SKM-1 treated with dmso at 0.1 percent for 144 hours (cell line): Measurements from ENCODE around the gene CCDC78.

Source experiments
- DNase-seq: peaks from one replicate; lab custom pipeline; 2025; ENCODE audit not compliant: unreplicated experiment; lab: John Stamatoyannopoulos, UW

The CCDC78 gene

GRCh38 chr16:711548-712320, 14.5 kb downstream of the CCDC78 start:
- peak; percentile 45 for DNase-seq

DNA sequence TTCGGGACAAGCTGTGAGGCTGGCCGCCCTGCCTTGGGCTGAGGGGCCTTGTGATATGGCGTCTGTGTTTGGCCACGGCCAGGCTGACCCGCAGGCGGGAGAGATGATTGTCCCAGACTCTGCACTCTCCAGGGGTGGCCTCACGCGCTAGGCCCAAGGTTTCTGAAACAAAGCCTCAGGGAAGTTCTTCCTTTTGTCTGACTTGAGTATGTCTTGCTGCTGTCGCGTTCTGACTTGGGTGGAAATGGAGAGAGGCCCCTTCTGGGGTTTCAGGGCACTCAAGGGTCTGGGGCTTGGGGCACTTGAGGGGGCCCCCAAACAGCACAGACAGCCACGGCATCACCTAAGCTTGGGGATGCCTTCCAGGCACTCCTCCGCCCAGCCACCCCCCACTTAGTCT, 15.2 kb downstream of the CCDC78 start:
- no peak for DNase-seq

DNA sequence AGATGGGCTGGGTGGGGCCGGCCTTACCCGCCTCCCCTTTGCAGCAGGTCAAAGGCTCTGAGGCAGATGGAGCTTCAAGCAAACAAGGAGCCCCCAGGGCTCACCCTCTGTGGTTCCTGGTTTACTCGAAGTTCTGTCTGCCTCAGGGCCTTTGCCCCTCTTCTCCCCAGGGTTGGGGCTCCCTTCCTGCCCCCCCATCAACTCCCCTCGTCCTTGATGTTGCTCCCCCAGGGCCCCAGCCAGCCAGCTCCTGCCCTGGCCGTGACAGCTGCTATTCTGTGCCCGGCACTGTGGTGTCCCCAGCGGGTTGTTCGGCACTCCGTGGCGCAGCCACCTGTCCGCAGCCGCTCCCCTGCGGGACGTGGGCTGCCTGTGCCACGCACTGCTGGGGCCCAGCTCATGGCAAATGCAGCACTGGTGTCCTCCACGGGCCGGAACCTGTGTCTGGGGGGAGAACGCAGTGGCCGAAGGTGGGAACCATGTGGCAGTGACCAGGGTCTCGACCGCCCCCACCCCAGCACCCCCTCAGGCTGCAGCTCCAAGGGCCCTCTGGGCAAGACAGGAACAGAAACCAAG, 15.7 kb downstream of the CCDC78 start:
- DNase-seq: no peak

GRCh38 chr16:709566-710499, 16.4 kb downstream of the CCDC78 start:
- no peak for DNase-seq

- DNase-seq: no peak
Observed at GRCh38 chr16:708959-709358, 17.3 kb downstream of the CCDC78 start.

DNA sequence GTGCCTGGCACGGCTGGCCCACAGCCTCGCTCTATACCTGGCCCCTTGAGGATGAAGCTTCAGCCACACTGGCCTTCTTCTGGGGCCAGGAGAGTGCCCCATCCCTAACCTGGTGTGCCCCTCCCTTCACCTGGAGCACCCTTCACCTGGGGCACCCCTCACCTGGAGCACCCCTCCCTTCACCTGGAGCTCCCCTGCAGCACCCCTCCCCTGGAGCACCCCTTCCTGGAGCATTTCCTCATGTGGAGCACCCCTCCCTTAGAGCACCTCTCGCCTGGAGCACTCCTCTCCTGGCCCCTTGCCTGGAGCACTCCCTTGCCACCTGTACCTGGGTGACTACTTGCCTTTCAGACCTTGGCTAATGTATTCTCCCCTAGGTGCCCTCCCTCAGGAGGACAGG, 18.2 kb downstream of the CCDC78 start:
- no peak for DNase-seq

- no peak for DNase-seq
Observed at GRCh38 chr16:707062-707538, 19.1 kb downstream of the CCDC78 start.

DNA sequence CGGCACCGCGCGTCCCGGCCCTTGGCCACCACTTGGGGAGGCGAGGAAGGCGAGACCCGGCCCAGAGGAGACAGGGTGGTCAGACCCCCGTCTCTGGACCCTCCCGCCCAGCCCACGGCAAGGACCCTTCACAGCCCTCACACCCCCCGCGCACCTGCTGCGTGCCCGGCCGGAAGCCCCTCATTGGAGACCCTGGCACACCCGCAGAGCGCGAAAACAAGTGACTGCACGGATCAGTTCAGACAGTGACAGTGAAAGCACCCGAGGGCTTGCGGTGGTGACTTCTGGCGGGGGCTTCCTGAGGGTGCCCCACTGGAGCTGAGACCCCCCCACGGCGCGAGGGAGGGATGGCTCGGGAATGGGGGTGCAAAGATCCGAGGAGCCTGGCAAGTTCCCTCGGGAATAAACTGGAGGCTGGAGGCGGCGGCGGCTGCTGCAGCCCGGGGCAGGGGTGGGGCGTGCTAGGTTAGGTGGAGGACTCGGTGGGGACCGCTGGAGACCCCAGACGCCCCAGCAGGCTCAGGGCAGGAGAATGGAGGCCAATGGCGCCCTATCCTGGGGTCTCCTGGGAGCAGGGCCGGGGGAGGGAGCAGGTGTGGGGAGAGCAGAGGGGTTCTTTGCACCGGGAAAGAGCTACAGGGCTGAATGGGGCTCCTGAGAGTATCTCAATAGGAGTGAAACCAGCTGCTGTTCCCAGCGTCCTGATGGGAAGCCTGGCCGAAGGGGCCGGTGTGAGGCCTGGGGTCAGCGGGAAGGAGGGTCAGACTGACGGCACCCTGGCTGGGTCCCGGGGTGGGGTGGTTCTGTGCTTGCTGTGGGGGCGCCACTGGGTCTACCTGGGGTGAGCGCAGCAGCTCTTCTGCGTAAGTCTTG, 19.8 kb downstream of the CCDC78 start:
- no peak for DNase-seq

DNA sequence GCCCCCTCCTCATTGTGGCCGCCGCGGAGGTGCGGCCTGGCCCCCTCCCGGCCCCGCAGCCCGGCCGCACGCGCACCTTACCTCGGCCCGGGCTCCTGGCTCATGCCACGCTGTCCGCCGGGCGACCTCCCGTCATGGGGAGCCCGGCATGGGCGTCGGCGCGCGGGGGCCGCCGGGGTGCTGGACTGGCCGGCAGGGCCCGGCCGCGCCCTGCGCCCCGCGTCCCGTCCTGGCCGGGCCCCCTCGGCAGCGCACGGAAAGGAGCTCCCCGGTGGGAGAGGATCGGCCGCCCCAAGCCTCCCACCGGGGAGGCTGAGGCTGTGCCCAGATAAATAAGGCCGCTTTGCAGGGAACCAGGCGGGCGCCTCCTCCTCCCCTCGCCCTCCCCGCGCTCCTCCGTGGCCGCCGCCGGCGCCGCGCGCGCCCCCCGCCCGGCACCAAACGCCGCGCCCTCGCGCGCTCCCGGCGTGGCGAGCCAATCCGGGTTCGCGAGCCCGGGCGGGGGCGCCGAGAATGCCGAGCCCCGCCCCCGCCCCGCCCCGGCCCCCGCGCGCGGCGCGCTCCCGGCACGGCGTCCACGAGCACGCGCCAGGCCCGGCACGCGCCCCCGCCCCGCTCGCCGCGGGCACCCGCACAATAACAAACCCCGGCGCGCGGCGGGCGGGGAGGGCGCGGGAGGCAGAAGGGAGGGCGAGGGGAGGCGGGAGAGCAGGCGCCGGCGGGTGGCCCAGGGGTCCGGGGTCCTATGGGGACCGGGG, 20.6 kb downstream of the CCDC78 start, which contains the start of gene FBXL16:
TSS of gene FBXL16 (minus strand) at position 371 of the 758 bp plus-strand sequence. CDS start 8,396 bp downstream, outside the sequence.
- DNase-seq: no peak

GRCh38 chr16:704552-705380, 21.5 kb downstream of the CCDC78 start:
- DNase-seq: no peak

- DNase-seq: no peak
Observed at GRCh38 chr16:704047-704446, 22.2 kb downstream of the CCDC78 start.

DNA sequence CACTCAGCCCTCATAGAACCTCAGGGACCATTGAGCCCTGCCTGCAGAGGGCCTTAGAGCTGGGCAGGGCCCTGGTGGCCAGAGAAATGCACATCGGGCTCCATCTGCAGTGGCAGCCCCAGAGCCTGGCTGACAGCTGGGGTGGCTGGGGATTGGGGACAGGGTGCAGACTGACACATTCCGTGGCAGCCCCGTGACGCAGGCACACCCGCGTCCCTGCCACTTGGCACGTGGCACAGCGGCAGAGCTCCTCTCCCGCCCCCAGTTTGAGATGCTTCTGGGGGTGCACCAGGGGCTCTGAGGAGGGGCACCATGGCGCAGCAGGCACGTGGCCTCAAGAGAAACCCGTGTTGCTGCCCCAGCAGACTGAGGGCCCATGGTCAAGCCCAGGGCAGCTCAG, 22.8 kb downstream of the CCDC78 start:
- DNase-seq: no peak

DNA sequence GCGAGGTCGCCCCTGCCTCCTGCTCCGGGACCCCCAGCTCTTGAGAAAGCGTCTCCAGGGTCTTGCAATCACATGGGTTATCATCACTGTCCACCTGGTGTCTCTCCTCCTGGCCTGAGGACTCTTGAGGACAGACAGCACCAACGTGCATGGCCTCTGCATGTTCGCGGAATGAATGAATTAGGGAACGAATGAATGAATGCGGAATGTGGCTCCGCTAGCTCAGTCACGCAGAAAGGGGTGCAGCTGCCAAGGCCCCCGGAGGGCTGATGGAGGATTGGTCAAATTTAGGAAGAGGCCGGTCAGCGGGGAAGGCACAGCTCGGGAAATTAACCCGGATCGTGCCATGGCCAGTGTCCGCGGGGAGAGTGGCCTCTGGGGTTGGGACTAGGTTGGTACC, 23.9 kb downstream of the CCDC78 start:
- no peak for DNase-seq

GRCh38 chr16:700684-701584, 25.3 kb downstream of the CCDC78 start:
- DNase-seq: no peak

DNA sequence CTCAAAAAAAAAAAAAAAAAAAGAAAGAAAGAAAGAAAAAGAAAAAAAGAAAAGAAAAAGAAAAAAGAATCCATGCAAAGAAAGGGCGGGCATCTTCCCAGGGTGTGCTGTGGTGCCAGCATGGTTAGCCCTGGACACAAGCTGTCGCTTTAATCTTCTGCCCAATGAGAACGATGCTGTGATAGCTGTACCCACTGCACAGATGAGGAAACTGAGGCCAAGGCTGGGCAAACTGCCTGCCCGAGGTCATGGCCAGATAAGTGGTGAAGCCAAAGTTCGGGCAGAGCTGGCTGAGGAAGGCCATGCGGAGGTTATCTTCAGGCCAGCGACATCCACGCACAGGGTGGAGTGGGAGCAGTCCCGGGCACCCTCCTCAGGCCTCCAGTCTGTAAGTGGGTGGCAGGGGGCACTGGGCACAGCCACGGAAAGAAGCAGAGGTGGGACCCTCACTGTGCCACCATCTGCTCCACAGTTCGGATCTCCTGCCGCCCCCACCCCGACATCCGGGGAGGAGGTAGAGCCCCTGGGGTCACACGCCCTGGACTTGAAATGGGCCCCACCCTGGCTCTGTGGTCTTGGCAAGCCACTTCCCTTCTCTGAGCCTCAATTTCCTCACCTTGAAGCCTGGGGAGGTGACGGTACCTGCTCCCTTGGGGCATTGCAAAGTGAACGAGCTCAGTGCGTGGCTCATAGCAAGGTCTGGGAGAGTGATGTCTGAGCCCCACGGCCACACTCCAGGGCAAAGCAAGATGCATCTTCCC, 27.2 kb downstream of the CCDC78 start:
- DNase-seq: no peak

- DNase-seq: no peak
Observed at GRCh38 chr16:695355-696089, 30.7 kb downstream of the CCDC78 start.
